SKM-1 (cell line): ENCODE data around the gene EOLA2.
"Not testable (repeated sequence)": the region's sequence is repeated elsewhere in the genome, so short reads cannot be mapped to it uniquely, and the experiment has no call there.

Experiments used
- DNase-seq: peaks from one replicate; lab custom pipeline; 2025; ENCODE audit not compliant: unreplicated experiment; lab: John Stamatoyannopoulos, UW

The EOLA2 gene

DNA sequence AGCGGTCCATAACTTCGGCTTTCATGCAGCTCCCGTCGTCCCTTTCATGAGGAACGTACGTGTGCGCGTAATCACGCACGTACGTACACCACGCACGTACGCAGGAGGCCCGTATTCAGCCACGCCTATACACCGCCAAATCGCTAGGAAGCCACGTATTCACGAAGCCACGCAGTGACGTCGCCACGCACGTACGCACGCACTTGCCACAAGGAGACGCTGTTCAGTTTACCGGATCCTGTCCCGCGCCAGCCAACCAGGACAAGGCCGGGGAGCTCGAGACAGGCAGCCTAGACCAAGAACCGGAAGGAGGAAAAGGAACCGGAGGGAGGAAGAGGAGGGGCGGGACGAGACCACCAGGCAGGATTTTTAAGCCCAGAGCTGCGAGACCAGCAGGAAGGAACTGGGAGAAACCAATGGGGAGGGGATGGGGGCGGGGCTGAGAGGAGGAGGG is at the start of gene EOLA2:
Gene EOLA2, minus strand, starts transcription at position 65 of the 454 bp plus-strand sequence. CDS start 4,617 bp downstream, outside the sequence.
- DNase-seq, result peak; percentile 62

DNA sequence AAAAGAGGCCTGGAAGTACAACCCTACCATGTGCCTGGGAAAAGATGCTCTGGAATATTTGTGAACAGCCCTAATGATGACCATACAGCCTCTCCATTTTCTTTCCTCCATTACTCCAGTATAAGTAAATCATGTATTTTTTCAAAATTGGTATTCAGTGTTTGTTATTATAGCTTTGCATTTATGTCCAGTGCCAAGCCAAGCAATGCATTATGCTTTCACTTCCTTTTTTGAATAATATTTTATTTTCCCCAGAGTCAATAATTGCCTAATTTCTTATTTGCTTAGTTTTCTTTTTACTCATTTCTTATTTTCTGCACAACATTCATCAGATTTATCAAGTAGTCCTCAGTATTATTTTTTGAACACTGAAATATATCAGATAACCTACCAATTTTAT is 49.3 kb upstream of the EOLA2 start:
- DNase-seq, result no peak

DNA sequence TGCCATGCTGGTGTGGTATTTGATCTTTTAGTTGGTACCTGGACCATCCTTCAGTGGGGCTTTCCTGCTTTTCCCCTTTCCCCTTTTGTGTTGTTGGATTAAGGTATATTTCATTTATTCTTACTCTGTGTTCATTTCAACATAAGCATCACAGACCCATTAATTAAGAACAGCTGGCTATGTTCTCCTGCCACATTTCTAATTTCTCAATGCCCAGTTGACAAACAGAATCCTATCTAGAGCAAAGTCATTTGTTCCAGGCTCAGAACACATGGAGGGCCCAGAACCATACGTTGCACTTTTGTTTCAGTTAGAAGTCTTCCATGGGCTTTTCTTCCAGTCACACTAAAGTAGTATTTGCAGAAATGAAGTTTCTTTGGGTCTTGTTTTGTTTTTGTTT is 46.1 kb upstream of the EOLA2 start:
- no peak for DNase-seq

DNA sequence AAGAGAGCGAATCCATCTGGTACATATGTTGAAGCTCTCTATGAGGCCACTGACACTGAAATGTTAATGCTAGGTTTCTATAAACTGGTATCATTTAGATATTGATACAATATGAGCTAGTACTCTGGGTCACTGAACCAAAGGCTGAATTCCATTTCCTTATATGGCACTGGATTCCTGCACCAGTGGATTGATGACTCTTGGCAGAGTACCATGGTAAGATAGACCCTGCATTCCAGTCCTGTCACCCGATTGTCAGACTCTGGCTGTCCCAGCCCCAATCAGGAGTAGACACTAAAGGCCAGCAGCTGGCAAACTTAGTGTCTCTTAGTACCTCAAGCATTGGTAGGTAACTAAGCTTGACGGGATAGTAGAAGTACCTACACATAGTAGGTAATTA is 44.0 kb upstream of the EOLA2 start:
- DNase-seq, result no peak

DNA sequence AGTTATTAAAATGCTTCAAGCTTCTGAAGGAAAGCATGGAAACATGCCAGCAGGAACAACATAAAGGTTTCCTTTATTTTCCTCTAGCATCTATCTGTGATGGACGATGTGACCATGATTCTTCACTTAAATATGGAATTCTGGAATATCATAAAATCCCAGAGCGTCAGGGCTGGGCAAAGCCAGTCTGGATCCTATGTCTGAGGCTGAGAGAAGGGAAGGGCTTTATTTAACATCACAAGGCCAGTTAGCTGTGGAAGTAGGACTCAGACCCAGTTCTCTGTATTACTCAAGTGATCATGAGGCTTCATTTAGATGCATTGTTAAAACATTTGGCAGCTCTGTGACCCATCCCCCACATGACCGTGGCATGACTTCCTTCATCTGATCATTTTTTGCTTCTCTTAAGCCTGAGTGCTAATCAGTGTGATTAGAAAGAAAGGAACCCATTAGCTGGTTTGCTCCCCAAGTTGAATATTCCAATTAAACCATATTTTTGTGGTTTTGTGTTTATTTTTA is 40.9 kb upstream of the EOLA2 start:
- no peak for DNase-seq

DNA sequence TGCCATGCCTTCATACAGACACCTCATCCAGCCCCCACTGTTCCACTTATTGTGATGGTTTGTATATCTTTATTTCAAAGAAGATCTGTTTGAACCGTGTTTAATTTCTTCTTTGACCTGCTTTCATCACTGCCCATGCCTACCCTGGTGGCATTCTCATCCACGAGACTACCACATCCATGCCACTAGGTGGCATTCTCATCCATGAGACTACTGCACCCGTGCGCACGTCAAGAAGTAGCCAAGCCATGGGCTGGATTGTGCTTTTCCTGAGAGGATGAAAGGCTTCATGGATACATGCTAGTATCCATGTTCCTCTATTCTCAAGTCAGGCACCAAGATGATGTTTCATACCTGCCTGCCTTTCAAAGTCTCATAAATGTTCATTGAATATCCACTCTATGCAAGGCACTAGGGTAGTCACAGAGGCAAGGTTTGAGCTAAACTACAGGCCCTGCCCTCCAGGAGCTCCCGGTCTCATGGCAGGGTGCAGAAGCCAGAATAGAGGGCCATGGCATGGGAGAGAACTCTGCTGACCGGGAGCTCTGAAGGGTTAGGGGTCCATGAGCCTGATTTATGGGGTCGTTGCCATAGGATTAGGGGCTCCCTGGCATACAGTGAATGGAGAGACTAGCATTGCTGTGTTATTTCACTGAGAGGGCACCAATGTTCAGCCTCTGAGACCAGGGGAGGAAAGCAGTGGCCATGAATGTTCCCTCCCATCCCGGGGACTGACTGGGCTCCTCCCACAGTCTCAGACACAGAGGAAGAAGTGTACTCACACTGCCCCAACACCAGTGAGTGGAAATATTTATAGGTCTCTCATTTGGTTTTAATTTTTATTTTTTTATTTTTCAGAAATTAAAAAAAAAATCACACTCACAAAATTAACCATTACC is 24.8 kb upstream of the EOLA2 start:
- DNase-seq, result no peak

DNA sequence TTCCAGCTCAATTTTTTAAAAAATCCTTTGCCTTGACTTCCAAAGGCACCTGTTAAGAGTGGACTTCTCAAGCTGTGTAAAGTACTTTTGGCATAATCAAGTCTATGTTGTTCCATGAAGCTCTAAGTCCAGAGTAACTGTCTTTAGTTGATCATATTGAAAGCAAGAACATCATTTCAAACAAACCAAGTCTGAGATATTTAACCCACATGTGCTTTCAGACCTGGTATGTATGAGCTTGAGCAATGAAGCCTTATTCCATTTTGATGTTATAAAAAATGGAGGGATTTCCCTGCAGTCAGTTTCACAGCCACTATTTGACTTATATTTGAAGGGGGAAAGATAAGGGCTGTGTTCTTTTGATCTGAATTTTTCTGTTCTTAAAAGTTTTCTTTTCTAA is 23.7 kb upstream of the EOLA2 start:
- DNase-seq, result no peak

DNA sequence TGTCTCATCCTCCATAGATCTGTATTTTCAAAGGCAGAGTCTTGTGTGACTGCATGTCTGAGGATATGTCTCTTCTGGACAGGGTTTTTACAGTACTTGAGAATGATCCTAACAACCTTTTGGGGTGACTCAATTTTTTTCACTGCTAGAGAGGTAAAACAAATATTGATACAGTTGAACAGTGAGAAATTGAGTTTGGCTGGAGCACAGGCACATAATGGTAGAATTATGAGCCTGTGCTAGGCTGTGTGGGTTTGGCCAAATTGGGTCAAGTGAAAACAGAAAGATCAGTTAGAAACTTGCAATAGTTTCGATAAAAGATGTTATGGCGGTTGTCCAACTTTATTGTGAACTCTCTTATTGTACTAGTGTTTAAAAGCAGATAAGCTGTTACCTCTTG is 23.3 kb upstream of the EOLA2 start:
- DNase-seq, result no peak

DNA sequence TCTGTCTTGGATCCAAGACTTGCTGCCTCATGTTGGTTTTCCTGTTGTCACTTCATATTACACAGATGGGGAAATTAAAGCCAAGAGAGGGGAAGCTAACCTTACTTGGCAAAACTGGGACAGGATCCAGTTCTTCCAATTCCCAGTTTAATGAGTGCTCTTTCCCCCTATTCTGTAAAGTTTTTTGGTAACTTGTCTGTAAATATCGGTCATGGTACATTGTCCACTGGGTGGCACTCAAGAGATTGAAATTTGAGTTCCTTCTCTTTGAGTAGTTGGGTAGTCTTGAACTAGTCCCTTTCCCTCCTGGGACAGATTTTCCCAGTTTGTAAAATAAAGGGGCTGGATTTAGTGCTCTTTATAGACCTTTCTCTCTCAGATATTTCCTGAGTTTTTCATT is 12.4 kb upstream of the EOLA2 start:
- DNase-seq, result no peak

DNA sequence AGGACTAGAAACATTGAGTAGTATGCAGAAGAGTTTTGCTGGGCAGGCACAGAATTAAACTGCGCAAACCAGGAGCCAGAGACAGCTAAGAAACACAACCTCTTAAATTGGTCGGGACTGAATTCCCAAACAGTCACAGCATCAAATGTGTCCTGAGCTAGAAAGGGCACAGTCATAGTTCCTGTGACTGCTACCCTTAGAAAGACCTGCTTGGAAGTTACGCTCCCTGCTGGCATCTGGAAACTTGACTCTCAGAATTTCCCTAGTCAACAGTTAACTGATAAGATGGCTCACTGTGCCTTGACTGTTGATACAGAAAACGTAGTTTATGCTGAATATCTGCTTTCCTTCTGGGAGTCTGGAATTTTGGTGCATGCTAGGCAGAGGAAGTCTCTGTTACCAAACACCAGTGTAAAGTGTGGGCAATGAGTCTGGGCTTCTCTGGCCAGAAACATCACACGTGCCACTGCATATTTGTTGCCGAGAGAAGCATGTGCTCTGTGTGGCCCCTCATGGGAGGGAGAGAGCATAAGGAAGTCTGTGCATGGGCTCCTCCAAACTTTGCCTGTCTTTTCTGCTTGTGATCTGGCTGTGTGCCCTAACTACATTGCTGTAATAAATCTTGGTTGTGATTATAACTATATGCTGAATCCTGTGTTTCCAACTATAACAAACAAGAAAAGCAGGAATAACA is 11.6 kb upstream of the EOLA2 start:
- no peak for DNase-seq

DNA sequence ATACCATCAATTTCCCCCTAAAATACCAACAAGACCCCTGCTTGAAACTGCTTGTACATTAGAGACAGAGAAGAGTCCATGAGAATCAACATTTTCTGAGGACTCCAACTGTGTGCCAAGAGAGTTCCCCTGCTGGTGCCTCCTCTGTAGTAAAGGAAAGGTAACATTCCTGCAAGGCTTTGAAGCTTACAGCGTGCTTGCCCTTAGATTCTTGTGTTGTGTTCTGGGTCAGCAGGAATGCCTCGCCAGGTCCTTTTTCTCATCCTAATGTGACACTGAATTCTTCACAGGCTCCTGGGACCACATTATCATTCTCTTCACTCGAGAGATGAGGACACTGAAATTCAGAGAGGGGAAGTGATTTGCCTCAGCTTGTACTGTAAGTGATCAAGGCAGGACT is 9.7 kb upstream of the EOLA2 start:
- DNase-seq, result no peak

DNA sequence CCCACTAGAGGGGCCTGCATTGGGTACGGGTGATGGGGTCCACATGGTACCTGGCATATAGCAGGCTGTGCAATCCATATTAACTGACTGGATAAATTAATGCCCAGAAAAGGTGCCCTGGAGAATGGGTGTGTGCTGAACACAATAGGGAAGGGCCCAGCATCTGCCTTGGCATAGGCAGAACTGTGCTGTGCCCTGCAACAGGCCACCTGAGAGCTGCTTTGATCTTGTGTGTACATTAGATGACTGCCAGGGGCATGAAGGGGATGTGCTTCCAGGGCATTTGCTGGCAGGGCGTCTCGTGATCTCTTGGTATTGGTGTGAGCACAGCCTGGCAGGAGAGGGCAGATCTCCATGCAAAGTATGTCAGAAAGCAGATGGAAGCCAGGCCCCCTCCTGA is 8.6 kb upstream of the EOLA2 start:
- not testable (repeated sequence) for DNase-seq

DNA sequence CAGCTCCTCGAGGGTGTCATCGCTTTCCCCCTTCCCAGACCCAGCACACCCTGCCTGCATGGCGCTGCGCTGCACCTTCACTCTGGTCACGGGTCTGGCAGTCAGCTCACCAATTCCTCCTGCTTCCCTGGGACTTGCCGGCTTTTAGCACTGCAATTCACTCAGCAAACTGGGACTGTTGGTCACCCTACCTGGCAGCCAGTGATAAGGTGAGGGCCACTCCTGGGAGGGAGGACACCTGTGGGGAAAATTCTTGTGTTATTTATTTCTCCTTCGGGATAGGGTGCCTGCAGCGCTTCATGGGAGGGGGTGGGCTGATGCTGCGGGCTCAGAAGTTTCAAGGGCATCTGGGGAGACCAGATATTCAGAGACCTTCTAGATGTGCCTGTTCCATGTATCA is 7.5 kb upstream of the EOLA2 start:
- DNase-seq, result not testable (repeated sequence)

DNA sequence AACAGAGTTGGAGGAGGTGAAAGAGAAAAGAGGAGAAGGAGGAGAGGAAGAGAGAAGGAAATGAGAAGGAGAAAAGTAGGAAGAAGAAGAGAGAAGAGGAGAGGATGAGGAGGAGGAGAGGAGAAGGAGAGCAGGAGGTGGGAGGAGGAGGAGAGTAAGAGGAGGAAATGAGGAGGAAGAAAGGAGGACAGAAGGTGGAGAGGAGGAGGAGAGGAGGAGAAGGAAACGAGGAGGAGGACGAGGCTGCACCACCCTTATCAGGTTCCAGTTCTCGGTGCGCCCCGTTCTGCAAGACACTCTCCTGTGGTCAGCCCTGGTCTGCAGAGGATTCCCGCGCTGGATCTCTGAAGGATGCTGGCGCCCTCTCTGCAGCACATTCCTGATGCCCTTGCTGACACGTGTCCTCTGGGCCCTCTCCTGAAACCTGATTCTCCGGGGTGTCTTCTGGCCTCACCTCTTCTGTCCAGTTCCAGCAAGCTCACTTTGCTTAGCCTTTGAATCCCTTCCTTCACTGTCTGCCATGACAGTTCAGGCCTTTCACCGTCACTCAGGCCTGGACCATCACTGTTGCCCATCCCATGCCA is 6.9 kb upstream of the EOLA2 start:
- DNase-seq, result not testable (repeated sequence)

DNA sequence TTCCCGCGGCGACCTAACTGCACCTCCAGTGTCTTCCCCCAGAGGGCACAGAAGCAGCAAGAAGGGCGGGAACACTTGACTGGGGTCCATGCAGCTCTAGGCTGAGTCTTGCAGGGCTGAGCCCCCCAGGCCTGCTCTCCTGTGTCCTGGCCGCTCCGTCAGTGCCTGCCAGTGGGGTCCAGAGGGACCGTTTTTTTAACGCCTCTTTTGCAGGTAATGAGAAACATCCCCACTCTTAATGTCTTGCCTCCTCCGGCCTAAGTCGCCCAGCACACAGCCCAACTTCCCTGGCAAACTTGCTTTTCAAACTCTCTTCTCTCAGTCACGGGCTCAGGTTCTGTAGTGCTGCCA is 2.4 kb upstream of the EOLA2 start:
- not testable (repeated sequence) for DNase-seq

DNA sequence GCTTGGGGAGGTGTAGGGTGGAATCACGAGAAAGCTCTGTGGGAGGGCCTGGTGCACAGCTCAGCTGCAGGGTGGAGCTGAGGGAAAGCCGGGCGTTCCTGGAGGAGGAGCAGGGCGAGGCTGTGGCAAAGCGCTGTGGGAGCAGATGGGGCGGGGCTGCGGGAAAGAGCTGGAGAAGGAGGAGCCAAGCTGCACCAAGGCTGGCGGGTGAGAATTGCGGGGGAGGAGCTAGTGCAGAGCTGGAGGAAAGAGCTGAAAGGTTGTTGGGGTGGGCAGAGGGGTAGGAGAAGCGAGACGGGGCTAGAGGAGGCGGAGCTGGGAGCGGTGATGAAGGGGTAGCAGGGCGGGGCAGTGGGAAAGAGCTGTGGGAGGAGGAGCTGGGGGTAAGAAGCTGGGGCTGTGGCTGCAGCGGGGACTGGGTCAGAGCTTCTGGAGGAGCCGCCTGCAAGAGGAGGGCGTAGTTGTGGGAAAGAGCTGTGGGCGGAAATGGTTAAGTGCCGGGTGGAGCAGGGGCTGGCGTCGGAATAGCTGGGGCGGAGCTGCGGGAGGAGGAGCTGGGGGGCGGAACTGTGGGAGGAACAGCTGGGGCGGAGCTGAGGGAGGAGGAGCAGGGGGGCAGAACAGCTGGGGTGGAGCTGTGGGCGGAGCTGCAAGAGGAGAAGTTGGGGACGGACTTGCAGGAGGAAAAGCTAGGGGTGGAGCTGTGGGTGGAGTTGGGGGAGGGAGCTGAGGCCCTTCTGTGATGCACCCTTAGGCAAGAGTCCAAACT is 1.8 kb upstream of the EOLA2 start:
- peak; percentile 80 for DNase-seq

DNA sequence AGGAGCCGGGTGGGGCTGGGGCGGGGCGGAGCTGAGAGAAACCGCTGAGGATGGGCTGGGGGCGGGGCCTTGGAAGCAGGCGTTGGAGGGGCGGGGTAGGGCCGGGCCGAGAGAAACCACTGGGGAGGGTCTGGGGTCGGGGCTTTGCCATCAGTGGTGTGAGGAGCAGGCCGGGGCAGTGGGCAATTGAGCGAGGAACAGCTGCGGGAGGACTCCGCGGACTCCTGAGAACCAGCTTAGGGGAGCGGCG is 1.3 kb upstream of the EOLA2 start:
- no peak for DNase-seq

DNA sequence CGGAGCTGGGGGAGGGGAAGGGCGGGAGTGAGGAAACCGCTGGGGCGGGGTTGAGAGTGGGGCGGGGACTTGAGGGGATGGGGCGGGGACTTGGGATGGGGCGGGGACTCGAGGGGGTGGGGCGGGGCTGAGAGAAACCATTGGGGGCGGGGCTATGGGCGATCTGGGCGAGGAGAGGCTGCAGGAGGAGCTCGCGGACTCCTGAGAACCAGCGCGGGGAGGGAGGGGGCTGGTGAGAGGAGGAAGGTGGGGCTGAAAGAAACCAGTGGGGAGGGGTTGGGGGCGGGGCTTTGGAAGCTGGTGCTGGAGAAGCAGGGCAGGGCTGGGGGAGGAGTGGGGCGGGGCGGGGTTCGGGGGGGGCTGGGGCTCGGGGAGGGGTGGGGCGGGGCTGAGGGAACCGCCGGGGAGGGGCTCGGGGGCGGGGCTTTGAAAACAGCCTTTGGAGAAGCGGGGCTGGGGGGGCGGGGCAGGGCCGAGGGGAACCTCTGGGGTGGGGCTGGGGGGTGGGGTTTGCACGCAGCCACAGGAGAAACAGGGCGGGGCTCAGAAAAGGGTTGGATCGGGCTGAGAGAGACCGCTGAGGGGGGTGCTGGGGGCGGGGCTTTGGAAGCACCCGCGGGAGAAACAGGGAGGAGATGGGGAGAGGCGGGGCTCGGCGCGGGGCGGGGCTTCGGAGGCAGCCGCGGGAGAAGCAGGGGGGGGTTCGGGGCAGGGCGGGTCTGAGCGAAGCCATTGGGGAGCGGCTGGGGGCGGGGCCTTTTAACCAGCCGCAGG is 777 bp upstream of the EOLA2 start:
- peak; percentile 57 for DNase-seq

DNA sequence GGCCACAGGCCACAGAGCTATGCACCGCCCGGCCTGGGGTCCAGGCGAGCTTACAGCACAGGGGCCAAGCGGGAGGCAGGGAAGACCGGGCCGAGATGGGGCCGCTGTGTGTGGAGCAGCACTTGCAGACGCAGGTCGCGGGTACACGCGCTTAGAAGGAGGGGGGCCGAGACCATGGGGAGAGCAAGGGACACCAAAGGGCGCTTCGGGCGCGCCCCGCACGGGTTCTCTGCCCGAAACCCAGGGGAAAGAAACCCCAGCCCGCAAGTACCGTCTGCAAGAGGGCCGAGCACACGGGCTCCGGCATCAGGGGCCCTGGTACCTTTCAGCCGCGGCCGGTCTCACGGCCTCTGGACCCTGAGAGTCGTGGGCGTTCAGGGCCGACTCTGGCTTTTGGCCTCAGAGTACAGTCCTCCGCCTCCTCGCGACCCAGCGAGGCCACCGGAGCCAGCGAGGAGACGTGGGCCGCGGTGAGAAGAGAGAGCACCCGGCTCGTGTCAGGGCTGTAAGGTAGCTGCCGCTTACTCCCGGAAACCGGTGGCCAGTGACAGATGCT is 342 bp downstream of the EOLA2 start:
- no peak for DNase-seq

DNA sequence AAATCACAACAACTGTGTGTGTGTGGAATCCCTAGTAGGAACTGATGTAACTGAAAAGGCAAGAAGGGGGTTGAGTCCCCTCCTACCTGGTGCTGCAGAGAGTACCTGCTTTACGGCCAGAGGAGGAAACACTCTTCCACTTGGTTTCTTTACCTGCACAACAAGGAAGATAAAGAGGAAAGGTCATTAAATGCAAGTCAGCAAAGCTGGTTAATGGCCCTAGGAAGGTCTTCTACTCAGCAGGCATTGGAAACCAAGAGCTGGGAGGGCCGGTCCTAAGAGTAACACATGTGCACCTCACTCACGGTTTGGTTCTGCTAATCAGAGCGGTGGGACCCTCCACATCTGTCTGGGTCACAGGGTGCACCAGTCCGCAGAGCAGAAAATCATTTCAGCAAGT is 963 bp downstream of the EOLA2 start:
- DNase-seq, result not testable (repeated sequence)
